Esophagus muscularis mucosa (tissue), 4 donors: Measurements from ENCODE around the gene DCD. TPM values are rescaled to one million over a fixed set of nuclear protein-coding genes. Genes with fewer than 3 reads are reported as not detected.

Source experiments
- DNase-seq: peaks from one replicate; pipeline ENCODE4 v3.0.0-alpha.2; 2017; ENCODE audit errors: extremely low spot score
- H3K27ac ChIP-seq, 4 donors: fragments of 200-600 bp; sonication (generic); replicated peaks in 1 of 4; 1 replicate in 3 of 4; 2 replicates in 1 of 4; pipeline ENCODE4 v1.5.1; 2016 to 2019; ENCODE audit warnings: mild to moderate bottlenecking in 1 of 4
- H3K27me3 ChIP-seq, 4 donors: fragments of 200-600 bp; sonication (generic); one replicate each; pipeline versions ENCODE4 v1.5.1 to v1.6.0; 2016 to 2019
- H3K36me3 ChIP-seq, 4 donors: fragments of 200-600 bp; sonication (generic); one replicate each; pipeline ENCODE4 v1.5.1; 2016 to 2019
- H3K4me1 ChIP-seq, 4 donors: fragments of 200-600 bp; sonication (generic); one replicate each; pipeline ENCODE4 v1.5.1; 2016 to 2019
- H3K4me3 ChIP-seq, 4 donors: fragments of 200-600 bp; sonication (generic); 1 replicate in 2 of 4; 2 replicates in 2 of 4; pipeline ENCODE4 v1.5.1; 2016 to 2019; ENCODE audit warnings: mild to moderate bottlenecking in 4 of 4, moderate library complexity in 1 of 4
- H3K9me3 ChIP-seq, 4 donors: fragments of 200-600 bp; sonication (generic); 1 replicate in 3 of 4; 2 replicates in 1 of 4; pipeline ENCODE4 v1.5.1; 2016 to 2019
- CTCF ChIP-seq, 3 experiments: fragments of 200-600 bp in 2 of 3; fragments of 450-650 bp in 1 of 3; sonication (generic) in 2 of 3; IDR thresholded peaks; one replicate each; pipeline ENCODE4 v1.5.1; 2017 to 2019; ENCODE audit warnings: antibody characterized with exemption in 3 of 3, mild to moderate bottlenecking in 2 of 3, moderate library complexity in 1 of 3
- EP300 ChIP-seq: sonication (generic); formaldehyde crosslinking; IDR thresholded peaks from one replicate; pipeline ENCODE4 v1.6.1; 2017; ENCODE audit warnings: antibody characterized with exemption
- POLR2A ChIP-seq: fragments of 450-650 bp; IDR thresholded peaks from one replicate; pipeline ENCODE4 v1.6.1; 2017; ENCODE audit warnings: antibody characterized with exemption, moderate library complexity, mild to moderate bottlenecking, low read depth
- POLR2AphosphoS5 ChIP-seq, 2 donors: sonication (generic); formaldehyde crosslinking; IDR thresholded peaks; one replicate each; pipeline ENCODE4 v1.6.1; 2017; ENCODE audit warnings: antibody characterized with exemption in 2 of 2
- WGBS: methylation state at CpG from one replicate; pipeline ENCODE4 v1.1.5; 2018; 5-methylcytosine and 5-hydroxymethylcytosine counted together
- intact Hi-C: fragments of 100-400 bp; cut with DNase I; formaldehyde crosslinking; loops from one replicate; pipeline ENCODE4 v1.15.1; 2023
- total RNA-seq, 4 donors: library from RNA; depleted of rRNA; stranded (reverse); fragments of >200 nt; gene quantifications; one replicate each; pipeline versions ENCODE4 v1.1.0 to v1.2.1, GENCODE V29; 2016

The DCD gene
- total RNA-seq, 4 donors from 2014 or later: not detected

- Histone ChIP-seq H3K4me3 (no peak overlapping the region), H3K27me3 (peaks cover 0 to 40% (median 0%) of the 10 kb centered on the region in 4 donors), H3K27ac (no peak overlapping the region), H3K4me1 (no peaks in the 10 kb centered on the region), H3K36me3 (no peaks in the 10 kb centered on the region), H3K9me3 (peaks cover 0 to 3% (median 0%) of the 10 kb centered on the region in 4 donors)
- intact Hi-C loops: no loop called here
- no peak for TF ChIP-seq POLR2AphosphoS5 (IDR thresholded peaks at IDR 0.05)
- TF ChIP-seq EP300: no peak
- TF ChIP-seq POLR2A: no peak
- TF ChIP-seq CTCF (IDR thresholded peaks at IDR 0.05): no peak
- no peak for DNase-seq
- WGBS: 84% methylated on average over 3 of the region's 3 CpGs
Observed at GRCh38 chr12:54627304-54627703, 20.9 kb downstream of the DCD start.

GRCh38 chr12:54625598-54625997 is 22.6 kb downstream of the DCD start:
- Histone ChIP-seq H3K27me3 (peaks cover 0 to 40% (median 0%) of the 10 kb centered on the region in 4 donors), H3K9me3 (peaks cover 0 to 3% (median 0%) of the 10 kb centered on the region in 4 donors), H3K4me1 (no peaks in the 10 kb centered on the region), H3K4me3 (no peak overlapping the region), H3K27ac (no peak overlapping the region), H3K36me3 (no peaks in the 10 kb centered on the region)
- TF ChIP-seq POLR2A (no peak), EP300 (no peak), CTCF (IDR thresholded peaks at IDR 0.05) (no peak), POLR2AphosphoS5 (IDR thresholded peaks at IDR 0.05) (no peak)
- DNase-seq: no peak
- intact Hi-C loops: no loop called here

GRCh38 chr12:54624315-54625279 is 23.6 kb downstream of the DCD start:
- peaks cover 0 to 3% (median 0%) of the 10 kb centered on the region in 4 donors for H3K9me3 ChIP-seq
- no peak overlapping the region for H3K4me3 ChIP-seq
- no peaks in the 10 kb centered on the region for H3K36me3 ChIP-seq
- 47% methylated on average over 5 of the region's 5 CpGs for WGBS
- H3K4me1 ChIP-seq: no peaks in the 10 kb centered on the region
- TF ChIP-seq EP300 (no peak), POLR2AphosphoS5 (IDR thresholded peaks at IDR 0.05) (no peak), CTCF (IDR thresholded peaks at IDR 0.05) (no peak)
- H3K27me3 ChIP-seq: peaks cover 0 to 36% (median 0%) of the 10 kb centered on the region in 4 donors
- no peak for DNase-seq
- intact Hi-C loops: no loop called here
- no peak overlapping the region for H3K27ac ChIP-seq

GRCh38 chr12:54622463-54623183 is 25.5 kb downstream of the DCD start:
- Histone ChIP-seq H3K27ac (no peak overlapping the region), H3K4me3 (no peak overlapping the region), H3K36me3 (no peaks in the 10 kb centered on the region), H3K9me3 (peaks cover 0 to 3% (median 0%) of the 10 kb centered on the region in 4 donors), H3K4me1 (no peaks in the 10 kb centered on the region), H3K27me3 (peaks cover 0 to 23% (median 0%) of the 10 kb centered on the region in 4 donors)
- intact Hi-C loops: no loop called here
- TF ChIP-seq EP300 (no peak), POLR2A (no peak), POLR2AphosphoS5 (IDR thresholded peaks at IDR 0.05) (no peak), CTCF (IDR thresholded peaks at IDR 0.05) (no peak)
- no peak for DNase-seq
